H9 (cell line): ENCODE results near the gene KIF26A. TPM values are rescaled to one million over a fixed set of nuclear protein-coding genes. Genes with fewer than 3 reads are reported as not detected.

Experiments
- DNase-seq: peaks from one replicate; pipeline ENCODE4 v3.0.0-alpha.2; 2017
- H2AFZ ChIP-seq: one replicate; pipeline ENCODE4 v1.6.1; 2013; ENCODE audit warnings: mild to moderate bottlenecking, low read length, control low read depth, moderate library complexity
- H2AK5ac ChIP-seq: 2 replicates; pipeline ENCODE4 v1.6.1; 2013; ENCODE audit warnings: low read length, control low read depth, mixed read lengths; ENCODE audit not compliant: insufficient read length
- H2BK120ac ChIP-seq: one replicate; pipeline ENCODE4 v1.6.1; 2013; ENCODE audit warnings: low read depth, mild to moderate bottlenecking, low read length, control low read depth, inconsistent platforms; ENCODE audit not compliant: poor library complexity, severe bottlenecking
- H2BK12ac ChIP-seq: 2 replicates; pipeline ENCODE4 v1.6.1; 2013; ENCODE audit warnings: low read length, control low read depth, mixed read lengths, low read depth; ENCODE audit not compliant: insufficient read length
- H2BK15ac ChIP-seq: 2 replicates; pipeline ENCODE4 v1.6.1; 2013; ENCODE audit warnings: low read depth, low read length, control low read depth
- H2BK20ac ChIP-seq: one replicate; pipeline ENCODE4 v1.6.1; 2013; ENCODE audit warnings: low read depth, mild to moderate bottlenecking, low read length, control low read depth, inconsistent platforms; ENCODE audit not compliant: poor library complexity, severe bottlenecking
- H2BK5ac ChIP-seq: 2 replicates; pipeline ENCODE4 v1.6.1; 2013; ENCODE audit warnings: low read length, control low read depth, mixed read lengths; ENCODE audit not compliant: insufficient read length
- H3K14ac ChIP-seq: 2 replicates; pipeline ENCODE4 v1.6.1; 2013; ENCODE audit warnings: low read length, control low read depth; ENCODE audit not compliant: insufficient read depth
- H3K18ac ChIP-seq: 2 replicates; pipeline ENCODE4 v1.6.1; 2013; ENCODE audit warnings: low read depth, mild to moderate bottlenecking, mixed read lengths, low read length, control low read depth; ENCODE audit not compliant: insufficient read length
- H3K23ac ChIP-seq: 2 replicates; pipeline ENCODE4 v1.6.1; 2013; ENCODE audit warnings: low read length, control low read depth, mixed read lengths, low read depth; ENCODE audit not compliant: insufficient read length
- H3K23me2 ChIP-seq: 2 replicates; pipeline ENCODE4 v1.6.1; 2013; ENCODE audit warnings: low read depth, mild to moderate bottlenecking, mixed read lengths, low read length, control low read depth; ENCODE audit not compliant: insufficient read length, poor library complexity, severe bottlenecking
- H3K27ac ChIP-seq: 2 replicates; pipeline ENCODE4 v1.5.1; 2013; ENCODE audit warnings: low read length, control low read depth, mixed read lengths, low read depth; ENCODE audit not compliant: insufficient read length
- H3K27me3 ChIP-seq: 2 replicates; pipeline ENCODE4 v1.6.1; 2013; ENCODE audit warnings: low read length, control low read depth, inconsistent platforms; ENCODE audit not compliant: insufficient read depth
- H3K4ac ChIP-seq: 2 replicates; pipeline ENCODE4 v1.6.1; 2013; ENCODE audit warnings: low read depth, mild to moderate bottlenecking, control low read depth, inconsistent platforms, low read length, moderate library complexity
- H3K4me1 ChIP-seq: 2 replicates; pipeline ENCODE4 v1.6.1; 2013; ENCODE audit warnings: low read length, control low read depth, inconsistent platforms; ENCODE audit not compliant: insufficient read depth
- H3K4me2 ChIP-seq: 2 replicates; pipeline ENCODE4 v1.6.1; 2013; ENCODE audit warnings: low read length, control low read depth, mixed read lengths; ENCODE audit not compliant: insufficient read length, insufficient read depth
- H3K56ac ChIP-seq: 2 replicates; pipeline ENCODE4 v1.6.1; 2013; ENCODE audit warnings: low read depth, mild to moderate bottlenecking, mixed read lengths, low read length, control low read depth; ENCODE audit not compliant: insufficient read length
- H3K79me1 ChIP-seq: 2 replicates; pipeline ENCODE4 v1.6.1; 2013; ENCODE audit warnings: low read depth, mild to moderate bottlenecking, moderate library complexity, low read length, control low read depth, inconsistent platforms; ENCODE audit not compliant: insufficient read depth, poor library complexity, severe bottlenecking
- H3K79me2 ChIP-seq: 2 replicates; pipeline ENCODE4 v1.6.1; 2013; ENCODE audit warnings: low read length, control low read depth, inconsistent platforms; ENCODE audit not compliant: insufficient read depth
- H3K9ac ChIP-seq: 2 replicates; pipeline ENCODE4 v1.6.1; 2013; ENCODE audit warnings: low read length, control low read depth, mixed read lengths; ENCODE audit not compliant: insufficient read length; ENCODE audit errors: extremely low read depth
- H3K9me3 ChIP-seq: one replicate; pipeline ENCODE4 v1.6.1; 2013; ENCODE audit warnings: low read depth, low read length, inconsistent platforms; ENCODE audit not compliant: control insufficient read depth
- H3T11ph ChIP-seq: one replicate; pipeline ENCODE4 v1.6.1; 2013; ENCODE audit warnings: mild to moderate bottlenecking, low read length, control low read depth, inconsistent platforms
- H4K20me1 ChIP-seq: one replicate; pipeline ENCODE4 v1.6.1; 2013; ENCODE audit not compliant: control insufficient read depth, insufficient read length, insufficient read depth
- H4K5ac ChIP-seq: 2 replicates; pipeline ENCODE4 v1.6.1; 2013; ENCODE audit warnings: low read depth, mild to moderate bottlenecking, mixed read lengths, low read length, control low read depth; ENCODE audit not compliant: insufficient read length
- H4K8ac ChIP-seq: replicated peaks from 2 replicates; pipeline ENCODE4 v1.6.1; 2013; ENCODE audit warnings: low read length, control low read depth, mixed read lengths, low read depth; ENCODE audit not compliant: insufficient read length
- H4K91ac ChIP-seq: 2 replicates; pipeline ENCODE4 v1.6.1; 2013; ENCODE audit warnings: low read depth, mild to moderate bottlenecking, moderate library complexity, mixed read lengths, low read length, control low read depth; ENCODE audit not compliant: insufficient read length
- H3K27ac Mint-ChIP-seq, 3 experiments: 2 replicates in 2 of 3; 3 replicates in 1 of 3; pipeline ENCODE4 v1.8.0; 2020 to 2021; ENCODE audit warnings: mixed read lengths in 3 of 3, mild to moderate bottlenecking in 1 of 3, moderate library complexity in 1 of 3
- H3K27me3 Mint-ChIP-seq: 2 replicates; pipeline ENCODE4 v1.8.0; 2021; ENCODE audit warnings: low read depth, mild to moderate bottlenecking, moderate library complexity, mixed read lengths
- H3K36me3 Mint-ChIP-seq, 3 experiments: 2 replicates in 2 of 3; 3 replicates in 1 of 3; pipeline ENCODE4 v1.8.0; 2020 to 2021; ENCODE audit warnings: low read depth in 3 of 3, mixed read lengths in 3 of 3; ENCODE audit not compliant: insufficient read depth in 1 of 3
- H3K4me1 Mint-ChIP-seq, 2 experiments: 2 replicates each; pipeline ENCODE4 v1.8.0; 2020; ENCODE audit warnings: mixed read lengths in 2 of 2
- H3K4me3 Mint-ChIP-seq, 2 experiments: 2 replicates in 1 of 2; 3 replicates in 1 of 2; pipeline ENCODE4 v1.8.0; 2020 to 2021; ENCODE audit warnings: mild to moderate bottlenecking in 2 of 2, mixed read lengths in 2 of 2, moderate library complexity in 1 of 2
- H3K9me3 Mint-ChIP-seq, 2 experiments: 2 replicates in 1 of 2; 3 replicates in 1 of 2; pipeline ENCODE4 v1.8.0; 2020; ENCODE audit warnings: mild to moderate bottlenecking in 2 of 2, mixed read lengths in 2 of 2, moderate library complexity in 1 of 2
- WGBS: extraction: QIAGEN DNeasy Blood & Tissue Kit; methylation state at CpG from one replicate; pipeline ENCODE4 v1.1.7; 2013; ENCODE audit warnings: missing lambda C conversion rate, low lambda C conversion rate, mixed read lengths; ENCODE audit not compliant: insufficient read length; ENCODE audit errors: extremely low coverage; 5-methylcytosine and 5-hydroxymethylcytosine counted together
- total RNA-seq: library from RNA; stranded (reverse); gene quantifications from 2 replicates; pipeline ENCODE4 v1.2.1, GENCODE V29; 2021
- TF ChIP-seq, protein P1 (sequence below): fragments of 200-600 bp; sonication (generic); conservative IDR thresholded peaks from 3 replicates; pipeline ENCODE4 v1.8.0; 2021; ENCODE audit warnings: antibody characterized with exemption, mild to moderate bottlenecking

Gene KIF26A
- total RNA-seq, 1 experiment from 2014 or later: 44.2 TPM

DNA sequence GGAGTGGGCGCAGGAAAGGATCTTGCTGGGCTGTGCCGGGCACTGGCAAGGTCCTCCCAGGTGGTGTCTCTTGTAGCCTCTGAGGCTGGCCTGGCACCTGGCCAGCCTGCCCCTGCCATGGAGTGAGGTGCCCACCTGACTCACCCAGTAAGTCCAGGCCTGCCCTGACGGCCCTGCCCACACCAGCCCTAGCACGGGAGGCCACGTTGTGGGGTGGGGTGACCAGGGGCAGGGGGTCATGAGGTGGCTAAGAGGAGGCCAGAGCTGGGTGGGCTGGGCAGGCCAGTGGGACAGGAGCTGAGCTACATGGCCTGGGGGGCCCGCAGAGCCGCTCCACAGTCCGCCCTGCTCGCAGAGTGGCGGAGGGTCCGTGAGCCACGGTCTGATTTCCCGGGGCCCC lies 45.4 kb downstream of the KIF26A start:
- Histone ChIP-seq H3K79me2 (no peaks in the 10 kb centered on the region), H4K91ac (no peak overlapping the region), H2AK5ac (no peak overlapping the region), H3K14ac (no peak overlapping the region), H3K23me2 (no peaks in the 10 kb centered on the region), H3T11ph (no peak overlapping the region), H2BK15ac (no peak overlapping the region), H3K4ac (no peak overlapping the region), H4K8ac (no peak overlapping the region), H3K56ac (no peak overlapping the region), H3K9me3 (no peaks in the 10 kb centered on the region), H4K5ac (no peak overlapping the region), H3K79me1 (no peaks in the 10 kb centered on the region), H2AFZ (no peak overlapping the region), H4K20me1 (no peaks in the 10 kb centered on the region), H3K23ac (no peak overlapping the region), H3K27me3 (no peaks in the 10 kb centered on the region), H3K4me1 (no peaks in the 10 kb centered on the region), H3K4me2 (no peak overlapping the region), H3K18ac (no peak overlapping the region), H3K9ac (no peak overlapping the region), H3K27ac (no peak overlapping the region), H2BK20ac (no peak overlapping the region), H2BK12ac (no peak overlapping the region), H2BK120ac (no peak overlapping the region), H2BK5ac (no peak overlapping the region)
- no peak overlapping the region for H3K4me3 Mint-ChIP-seq
- H3K27me3 Mint-ChIP-seq: no peaks in the 10 kb centered on the region; the same call in 1 of the 2 replicates
- H3K4me1 Mint-ChIP-seq: peaks cover 2 to 9% of the 10 kb centered on the region in 2 experiments; a peak in 3 of 4 replicates
- no peak overlapping the region; a peak in 1 of 7 replicates for H3K27ac Mint-ChIP-seq
- no CpG with 5 or more reads among the region's 13 CpGs for WGBS
- H3K36me3 Mint-ChIP-seq: peaks cover 0 to 6% (median 0%) of the 10 kb centered on the region in 3 experiments; a peak in 3 of 7 replicates
- no peaks in the 10 kb centered on the region for H3K9me3 Mint-ChIP-seq
- TF ChIP-seq, protein P1, sequence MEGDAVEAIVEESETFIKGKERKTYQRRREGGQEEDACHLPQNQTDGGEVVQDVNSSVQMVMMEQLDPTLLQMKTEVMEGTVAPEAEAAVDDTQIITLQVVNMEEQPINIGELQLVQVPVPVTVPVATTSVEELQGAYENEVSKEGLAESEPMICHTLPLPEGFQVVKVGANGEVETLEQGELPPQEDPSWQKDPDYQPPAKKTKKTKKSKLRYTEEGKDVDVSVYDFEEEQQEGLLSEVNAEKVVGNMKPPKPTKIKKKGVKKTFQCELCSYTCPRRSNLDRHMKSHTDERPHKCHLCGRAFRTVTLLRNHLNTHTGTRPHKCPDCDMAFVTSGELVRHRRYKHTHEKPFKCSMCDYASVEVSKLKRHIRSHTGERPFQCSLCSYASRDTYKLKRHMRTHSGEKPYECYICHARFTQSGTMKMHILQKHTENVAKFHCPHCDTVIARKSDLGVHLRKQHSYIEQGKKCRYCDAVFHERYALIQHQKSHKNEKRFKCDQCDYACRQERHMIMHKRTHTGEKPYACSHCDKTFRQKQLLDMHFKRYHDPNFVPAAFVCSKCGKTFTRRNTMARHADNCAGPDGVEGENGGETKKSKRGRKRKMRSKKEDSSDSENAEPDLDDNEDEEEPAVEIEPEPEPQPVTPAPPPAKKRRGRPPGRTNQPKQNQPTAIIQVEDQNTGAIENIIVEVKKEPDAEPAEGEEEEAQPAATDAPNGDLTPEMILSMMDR: no peak
- no peak for DNase-seq
